ENCODE measurements around the gene POM121. TPM values are rescaled to one million over a fixed set of nuclear protein-coding genes. Genes with fewer than 3 reads are reported as not detected.
A peak's percentile ranks its signal among the peaks of the same experiment; 100 is the strongest.
"Not testable (repeated sequence)": the region's sequence is repeated elsewhere in the genome, so short reads cannot be mapped to it uniquely, and the experiment has no call there.

Gene POM121
- total RNA-seq, 2 donors from 2014 or later = 51.6 to 56.0 TPM

- peaks cover 74% of the 10 kb centered on the region for H3K36me3 Mint-ChIP-seq (ENCODE audit: low read depth)
- not testable (repeated sequence) for H3K4me3 Mint-ChIP-seq
These were observed 16.5 kb upstream of the POM121 start for GRCh38 chr7:72908422-72908821.

GRCh38 chr7:72911395-72911794 is 13.5 kb upstream of the POM121 start:
- peaks cover 22% of the 10 kb centered on the region for H3K9me3 Mint-ChIP-seq
- peaks cover 65% of the 10 kb centered on the region for H3K36me3 Mint-ChIP-seq (ENCODE audit: low read depth)
- not testable (repeated sequence) for H3K4me1 Mint-ChIP-seq; H3K4me3 ChIP-seq (ENCODE audit: low read length); H3K27ac ChIP-seq (ENCODE audit: low read depth, low read length); H3K27me3 ChIP-seq (ENCODE audit: control insufficient read depth, insufficient read depth, low read length, poor library complexity, severe bottlenecking); DNase-seq; H3K4me3 Mint-ChIP-seq; H3K4me1 ChIP-seq (ENCODE audit: control insufficient read depth, insufficient read depth, low read length); H3K27me3 Mint-ChIP-seq (ENCODE audit: insufficient read depth); H3K9ac ChIP-seq (ENCODE audit: extremely low read depth, low read length, poor library complexity, severe bottlenecking); H3K27ac Mint-ChIP-seq
- peaks cover 15% of the 10 kb centered on the region for H3K36me3 ChIP-seq (ENCODE audit: control insufficient read depth, insufficient read depth, low read length)
- WGBS, 2 experiments (ENCODE audit: insufficient coverage in 1 of 2, insufficient read length in 1 of 2) = 100% methylated on average over 2 of the region's 12 CpGs; no CpG with 5 or more reads in 1 of the 2 experiments
- peaks cover 17% of the 10 kb centered on the region for H3K9me3 ChIP-seq (ENCODE audit: control insufficient read depth, low read length)

More at GRCh38 chr7:72908422-72908821, 16.5 kb upstream of the POM121 start:
- H3K27ac ChIP-seq (ENCODE audit: low read depth, low read length); H3K9ac ChIP-seq (ENCODE audit: extremely low read depth, low read length, poor library complexity, severe bottlenecking); H3K4me1 Mint-ChIP-seq; H3K4me3 ChIP-seq (ENCODE audit: low read length); H3K4me1 ChIP-seq (ENCODE audit: control insufficient read depth, insufficient read depth, low read length); H3K27me3 Mint-ChIP-seq (ENCODE audit: insufficient read depth); H3K27me3 ChIP-seq (ENCODE audit: control insufficient read depth, insufficient read depth, low read length, poor library complexity, severe bottlenecking); H3K27ac Mint-ChIP-seq: not testable (repeated sequence)
- peaks cover 22% of the 10 kb centered on the region for H3K9me3 Mint-ChIP-seq
- Histone ChIP-seq H3K36me3 (ENCODE audit: control insufficient read depth, insufficient read depth, low read length) (peaks cover 20% of the 10 kb centered on the region), H3K9me3 (ENCODE audit: control insufficient read depth, low read length) (peaks cover 17% of the 10 kb centered on the region)
- 88 to 89% methylated on average over 9 to 10 of the region's 10 CpGs for WGBS, 2 experiments (ENCODE audit: insufficient coverage in 1 of 2, insufficient read length in 1 of 2)
- peak; percentile 67 for DNase-seq

GRCh38 chr7:72913750-72914149 is 11.1 kb upstream of the POM121 start:
- Mint-ChIP-seq H3K27ac (peak overlapping the region; percentile 11), H3K36me3 (ENCODE audit: low read depth) (peaks cover 54% of the 10 kb centered on the region)
- DNase-seq; H3K4me3 Mint-ChIP-seq; H3K4me1 ChIP-seq (ENCODE audit: control insufficient read depth, insufficient read depth, low read length); H3K9me3 ChIP-seq (ENCODE audit: control insufficient read depth, low read length); H3K27me3 ChIP-seq (ENCODE audit: control insufficient read depth, insufficient read depth, low read length, poor library complexity, severe bottlenecking); H3K27ac ChIP-seq (ENCODE audit: low read depth, low read length); H3K9ac ChIP-seq (ENCODE audit: extremely low read depth, low read length, poor library complexity, severe bottlenecking); H3K4me1 Mint-ChIP-seq; H3K4me3 ChIP-seq (ENCODE audit: low read length); H3K9me3 Mint-ChIP-seq; H3K27me3 Mint-ChIP-seq (ENCODE audit: insufficient read depth): not testable (repeated sequence)
- peaks cover 16% of the 10 kb centered on the region for H3K36me3 ChIP-seq (ENCODE audit: control insufficient read depth, insufficient read depth, low read length)
- WGBS, 2 experiments (ENCODE audit: insufficient coverage in 1 of 2, insufficient read length in 1 of 2) = 94 to 96% methylated on average over 8 to 10 of the region's 10 CpGs

- not testable (repeated sequence) for H3K9me3 ChIP-seq (ENCODE audit: control insufficient read depth, low read length); H3K4me3 ChIP-seq (ENCODE audit: low read length); H3K9ac ChIP-seq (ENCODE audit: extremely low read depth, low read length, poor library complexity, severe bottlenecking); H3K4me3 Mint-ChIP-seq; H3K4me1 ChIP-seq (ENCODE audit: control insufficient read depth, insufficient read depth, low read length); H3K27me3 ChIP-seq (ENCODE audit: control insufficient read depth, insufficient read depth, low read length, poor library complexity, severe bottlenecking); H3K9me3 Mint-ChIP-seq; H3K27ac ChIP-seq (ENCODE audit: low read depth, low read length); H3K27me3 Mint-ChIP-seq (ENCODE audit: insufficient read depth); H3K4me1 Mint-ChIP-seq
- peaks cover 16% of the 10 kb centered on the region for H3K36me3 ChIP-seq (ENCODE audit: control insufficient read depth, insufficient read depth, low read length)
- TF ChIP-seq CTCF (conservative IDR thresholded peaks at IDR 0.05) = peak; percentile 80
- H3K36me3 Mint-ChIP-seq (ENCODE audit: low read depth) = peaks cover 50% of the 10 kb centered on the region
- 63 to 75% methylated on average over 5 to 9 of the region's 9 CpGs for WGBS, 2 experiments (ENCODE audit: insufficient coverage in 1 of 2, insufficient read length in 1 of 2)
- peak overlapping the region; percentile 79 for H3K27ac Mint-ChIP-seq
- peak; percentile 67 for DNase-seq
These were observed 10.0 kb upstream of the POM121 start for GRCh38 chr7:72914756-72915525.

All from endodermal cell (in vitro differentiated cells).